Tibial nerve (tissue), 4 donors: Measurements from ENCODE around the gene AGAP6.
"Not testable (repeated sequence)": the region's sequence is repeated elsewhere in the genome, so short reads cannot be mapped to it uniquely, and the experiment has no call there.

Experiments
- CTCF ChIP-seq, 5 experiments: fragments of 200-600 bp in 3 of 5; fragments of 450-650 bp in 2 of 5; sonication (generic) in 3 of 5; IDR thresholded peaks; one replicate each; pipeline ENCODE4 v1.5.1; 2016 to 2019; ENCODE audit warnings: antibody characterized with exemption in 5 of 5, mild to moderate bottlenecking in 3 of 5, moderate library complexity in 2 of 5
- EP300 ChIP-seq, 2 donors: sonication (generic); formaldehyde crosslinking; IDR thresholded peaks; one replicate each; pipeline ENCODE4 v1.6.1; 2017; ENCODE audit warnings: antibody characterized with exemption in 2 of 2, mild to moderate bottlenecking in 1 of 2
- POLR2A ChIP-seq, 2 donors: fragments of 450-650 bp; IDR thresholded peaks; one replicate each; pipeline ENCODE4 v1.6.1; 2017; ENCODE audit warnings: antibody characterized with exemption in 2 of 2, mild to moderate bottlenecking in 2 of 2, moderate library complexity in 2 of 2

- TF ChIP-seq CTCF, EP300, POLR2A (IDR thresholded peaks at IDR 0.05): not testable (repeated sequence)
These were observed 36.2 kb upstream of the AGAP6 start for GRCh38 chr10:49952006-49952405.
